Stomach (tissue), 4 donors: Measurements from ENCODE around the gene RASA3.
A peak's percentile ranks its signal among the peaks of the same experiment; 100 is the strongest.

Source experiments
- CTCF ChIP-seq, 7 experiments: fragments of 450-650 bp in 4 of 7; fragments of 200-600 bp in 3 of 7; sonication (generic) in 3 of 7; IDR thresholded peaks; one replicate each; pipeline ENCODE4 v1.5.1; 2016 to 2019; ENCODE audit warnings: antibody characterized with exemption in 7 of 7, control low read depth in 2 of 7, mild to moderate bottlenecking in 1 of 7
- POLR2AphosphoS5 ChIP-seq, 3 donors: sonication (generic); formaldehyde crosslinking; IDR thresholded peaks; one replicate each; pipeline ENCODE4 v1.6.1; 2016; ENCODE audit warnings: antibody characterized with exemption in 3 of 3

DNA sequence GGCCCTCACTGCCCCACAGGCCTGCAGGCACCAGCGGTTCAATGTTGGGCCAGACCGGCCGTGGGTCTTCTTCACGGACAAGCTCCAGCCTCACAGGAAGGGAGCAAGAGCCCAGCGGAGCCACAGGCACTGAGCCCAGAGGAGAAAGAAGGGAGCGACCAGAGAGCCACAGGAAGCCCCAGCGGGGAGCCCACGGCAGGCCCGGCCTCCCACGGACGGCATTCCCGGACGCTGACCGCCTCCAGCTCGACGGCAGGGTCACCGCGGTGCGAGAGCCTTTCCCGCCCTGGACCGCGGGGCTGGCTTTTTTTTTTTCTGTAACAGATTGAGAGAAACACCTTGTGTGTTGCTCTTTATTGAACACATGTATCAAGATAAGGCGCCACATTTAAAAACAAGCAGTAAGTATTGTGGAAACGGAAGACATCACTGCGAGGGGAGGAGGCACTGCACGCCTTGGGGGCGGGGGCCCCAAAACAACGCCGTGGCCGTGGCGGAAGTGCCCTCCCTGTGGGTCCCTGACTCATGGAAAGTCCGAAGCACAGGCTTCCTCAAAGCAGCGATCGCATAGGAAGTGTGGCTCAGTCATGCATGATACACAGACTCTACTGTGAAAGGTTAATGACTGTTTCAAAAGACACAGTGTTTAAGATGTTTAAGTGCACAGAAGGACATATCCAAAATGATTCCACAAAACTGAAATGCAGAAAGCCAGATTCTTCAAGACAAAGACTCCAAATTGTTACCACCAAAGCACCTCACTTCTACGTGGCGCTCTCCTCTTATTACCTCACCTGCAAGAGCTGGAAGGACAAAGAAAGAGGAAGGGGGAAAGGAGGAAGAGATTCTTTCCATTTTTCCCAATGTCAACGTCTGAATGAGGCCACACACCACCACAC, 3.5 kb downstream of the RASA3 start:
- TF ChIP-seq CTCF (IDR thresholded peaks at IDR 0.05), result no peak
- peak; percentile 16 to 84 (median 74) for TF ChIP-seq POLR2AphosphoS5 (IDR thresholded peaks at IDR 0.05)
